Nephron (organoid): ENCODE measurements around the gene ANKRD13B.

Experiments used
- H3K27ac Mint-ChIP-seq, 3 experiments: 2 replicates each; pipeline ENCODE4 v1.8.0; 2020; ENCODE audit warnings: mixed read lengths in 3 of 3, mild to moderate bottlenecking in 2 of 3, moderate library complexity in 1 of 3
- H3K27me3 Mint-ChIP-seq: 2 replicates; pipeline ENCODE4 v1.8.0; 2021; ENCODE audit warnings: low read depth, mild to moderate bottlenecking, moderate library complexity, mixed read lengths
- H3K36me3 Mint-ChIP-seq: 2 replicates; pipeline ENCODE4 v1.8.0; 2020; ENCODE audit warnings: low read depth, mixed read lengths
- H3K4me1 Mint-ChIP-seq: 2 replicates; pipeline ENCODE4 v1.8.0; 2020; ENCODE audit warnings: mixed read lengths
- H3K4me3 Mint-ChIP-seq, 3 experiments: 2 replicates each; pipeline ENCODE4 v1.8.0; 2020; ENCODE audit warnings: mild to moderate bottlenecking in 3 of 3, mixed read lengths in 3 of 3, moderate library complexity in 2 of 3
- H3K9me3 Mint-ChIP-seq: 2 replicates; pipeline ENCODE4 v1.8.0; 2020; ENCODE audit warnings: mixed read lengths
- CTCF ChIP-seq, 3 experiments: fragments of 200-600 bp; sonication (generic); IDR thresholded peaks; one replicate each; pipeline ENCODE4 v1.5.0; 2021; ENCODE audit warnings: antibody characterized with exemption in 3 of 3; ENCODE audit not compliant: unreplicated experiment in 3 of 3

The ANKRD13B gene

GRCh38 chr17:29583324-29584248, 9.3 kb upstream of the ANKRD13B start:
- peak overlapping the region in 1 of 3 experiments; percentile 25 for H3K4me3 Mint-ChIP-seq
- no peaks in the 10 kb centered on the region for H3K27me3 Mint-ChIP-seq
- peaks cover 34% of the 10 kb centered on the region for H3K4me1 Mint-ChIP-seq
- H3K36me3 Mint-ChIP-seq: peaks cover 11% of the 10 kb centered on the region
- H3K9me3 Mint-ChIP-seq: no peaks in the 10 kb centered on the region
- no peak overlapping the region for H3K27ac Mint-ChIP-seq
- no peak for TF ChIP-seq CTCF (IDR thresholded peaks at IDR 0.05; ENCODE audit: unreplicated experiment in 3 of 3)

GRCh38 chr17:29584452-29585079, 8.4 kb upstream of the ANKRD13B start:
- H3K27ac Mint-ChIP-seq: no peak overlapping the region
- peaks cover 11% of the 10 kb centered on the region for H3K36me3 Mint-ChIP-seq
- H3K4me3 Mint-ChIP-seq: peak overlapping the region in 1 of 3 experiments; percentile 63
- no peaks in the 10 kb centered on the region for H3K9me3 Mint-ChIP-seq
- H3K4me1 Mint-ChIP-seq: peaks cover 34% of the 10 kb centered on the region
- H3K27me3 Mint-ChIP-seq: no peaks in the 10 kb centered on the region
- TF ChIP-seq CTCF (IDR thresholded peaks at IDR 0.05; ENCODE audit: unreplicated experiment in 3 of 3): no peak

GRCh38 chr17:29585080-29585751, 7.7 kb upstream of the ANKRD13B start:
- H3K4me3 Mint-ChIP-seq: no peak overlapping the region
- peaks cover 34% of the 10 kb centered on the region for H3K4me1 Mint-ChIP-seq
- H3K27ac Mint-ChIP-seq: no peak overlapping the region
- peak in 1 of 3 experiments; percentile 9 for TF ChIP-seq CTCF (IDR thresholded peaks at IDR 0.05; ENCODE audit: unreplicated experiment in 3 of 3)
- peaks cover 7% of the 10 kb centered on the region for H3K36me3 Mint-ChIP-seq
- no peaks in the 10 kb centered on the region for H3K27me3 Mint-ChIP-seq
- H3K9me3 Mint-ChIP-seq: no peaks in the 10 kb centered on the region

- no peaks in the 10 kb centered on the region for H3K9me3 Mint-ChIP-seq
- H3K27ac Mint-ChIP-seq: no peak overlapping the region
- H3K36me3 Mint-ChIP-seq: peaks cover 4% of the 10 kb centered on the region
- no peaks in the 10 kb centered on the region for H3K27me3 Mint-ChIP-seq
- TF ChIP-seq CTCF (IDR thresholded peaks at IDR 0.05; ENCODE audit: unreplicated experiment in 3 of 3): no peak
- peaks cover 45% of the 10 kb centered on the region for H3K4me1 Mint-ChIP-seq
- H3K4me3 Mint-ChIP-seq: peak overlapping the region; percentile 88 to 95 (median 95)
Observed at GRCh38 chr17:29586676-29587469, 6.1 kb upstream of the ANKRD13B start.

- Mint-ChIP-seq H3K4me1 (peaks cover 53% of the 10 kb centered on the region), H3K9me3 (no peaks in the 10 kb centered on the region), H3K27me3 (no peaks in the 10 kb centered on the region), H3K4me3 (peak overlapping the region; percentile 88 to 95 (median 95)), H3K27ac (no peak overlapping the region), H3K36me3 (no peaks in the 10 kb centered on the region)
- no peak for TF ChIP-seq CTCF (IDR thresholded peaks at IDR 0.05; ENCODE audit: unreplicated experiment in 3 of 3)
Observed at GRCh38 chr17:29587591-29587990, 5.3 kb upstream of the ANKRD13B start.
